ENCODE data around the gene RFX1.

DNA sequence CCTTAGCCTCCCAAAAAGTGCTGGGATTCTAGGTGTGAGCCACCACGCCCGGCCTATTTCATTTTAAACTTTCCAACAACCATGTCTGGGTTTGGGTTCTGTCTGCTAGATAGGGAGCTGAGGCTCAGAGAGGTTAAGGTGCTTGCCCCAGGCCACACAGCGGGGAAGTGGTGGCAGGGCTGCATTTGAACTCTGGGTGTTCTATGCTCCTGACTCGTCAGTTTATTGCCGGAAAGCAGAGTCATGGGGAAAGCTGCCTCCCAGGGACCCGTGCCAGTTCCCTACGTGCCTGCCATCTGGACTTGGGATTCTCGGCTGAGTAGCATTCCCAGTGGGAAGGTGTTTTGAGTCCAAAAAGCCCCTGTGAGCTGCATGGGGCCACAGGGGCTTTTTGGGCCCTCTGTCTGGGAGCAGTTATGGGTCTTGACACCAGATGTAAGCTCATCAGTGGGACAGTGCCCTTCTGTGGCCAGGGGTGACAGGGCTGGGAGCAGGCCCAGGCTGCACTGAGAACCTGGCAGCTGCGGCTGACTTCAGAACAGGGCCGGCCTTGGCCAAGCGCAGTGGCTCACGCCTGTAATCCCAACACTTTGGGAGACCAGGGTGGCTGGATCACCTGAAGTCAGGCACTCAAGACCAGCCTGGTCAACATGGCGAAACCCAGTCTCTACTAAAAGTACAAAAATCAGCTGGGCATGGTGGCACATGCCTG is 10.9 kb downstream of the RFX1 start:
- TF ChIP-seq SOX6 (IDR thresholded peaks at IDR 0.05) (no peak), NFYB (IDR thresholded peaks at IDR 0.05; ENCODE audit: extremely low read depth, insufficient read length) (no peak), MTA2 (IDR thresholded peaks at IDR 0.05; ENCODE audit: low read depth) (no peak), POLR2G (IDR thresholded peaks at IDR 0.05; ENCODE audit: low read depth, low read length) (no peak), PHF8 (IDR thresholded peaks at IDR 0.05; ENCODE audit: borderline replicate concordance, low read length) (no peak)
